HG03457 (cell line): Measurements from ENCODE around the gene GALM.
"Not testable (repeated sequence)": the region's sequence is repeated elsewhere in the genome, so short reads cannot be mapped to it uniquely, and the experiment has no call there.

ENCODE experiments used
- ATAC-seq: cut with Tn5 transposase; IDR thresholded peaks from one replicate; pipeline ENCODE4 v1.9.1; 2021; ENCODE audit warnings: moderate number of reproducible peaks; ENCODE audit not compliant: unreplicated experiment

The GALM gene

GRCh38 chr2:38676681-38677080 is 10.8 kb downstream of the GALM start:
- ATAC-seq = no peak

GRCh38 chr2:38680868-38681267 is 15.0 kb downstream of the GALM start:
- not testable (repeated sequence) for ATAC-seq

GRCh38 chr2:38682008-38682575 is 16.2 kb downstream of the GALM start:
- ATAC-seq = no peak

GRCh38 chr2:38682620-38683019 is 16.7 kb downstream of the GALM start:
- ATAC-seq = not testable (repeated sequence)

DNA sequence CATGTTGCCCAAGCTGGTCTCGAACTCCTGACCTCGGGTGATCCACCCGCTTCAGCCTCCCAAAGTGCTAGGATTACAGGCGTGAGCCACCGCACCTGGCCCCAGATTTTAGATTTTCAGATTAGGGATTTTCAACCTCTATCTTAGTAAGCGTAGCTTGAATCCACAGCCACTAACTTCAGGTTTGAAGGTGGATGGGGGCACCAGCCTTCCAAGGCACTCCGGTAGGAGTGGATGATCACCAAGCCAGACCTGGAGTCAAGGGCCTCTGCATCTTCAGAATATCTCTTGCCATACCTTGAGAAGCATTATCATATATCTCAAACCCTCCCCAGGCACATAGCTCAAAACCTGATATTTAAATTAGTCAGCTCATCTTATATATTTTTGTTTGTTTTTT is 17.9 kb downstream of the GALM start:
- no peak for ATAC-seq

- no peak for ATAC-seq
Observed at GRCh38 chr2:38685116-38685735, 19.3 kb downstream of the GALM start.

- ATAC-seq = no peak
Observed at GRCh38 chr2:38690499-38691420, 24.8 kb downstream of the GALM start.

DNA sequence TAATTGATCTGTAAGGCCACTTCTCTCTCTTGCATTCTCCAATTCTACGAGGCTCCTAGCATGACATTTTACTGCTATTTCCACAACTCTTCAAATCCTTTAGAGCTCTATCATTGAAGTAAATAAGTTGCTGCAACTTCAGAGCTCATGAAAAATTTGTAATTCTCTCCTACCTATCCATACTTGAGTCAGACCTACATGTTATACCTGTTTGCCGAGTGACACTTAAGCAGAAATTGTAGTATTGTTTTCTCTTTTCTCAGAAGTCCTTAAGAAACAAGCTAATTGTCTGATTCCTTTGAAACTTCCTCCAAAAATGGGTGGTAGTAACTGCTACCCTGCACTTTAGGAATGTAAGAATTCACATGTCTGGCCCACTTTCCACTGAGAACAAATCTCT is 26.1 kb downstream of the GALM start:
- ATAC-seq = no peak

DNA sequence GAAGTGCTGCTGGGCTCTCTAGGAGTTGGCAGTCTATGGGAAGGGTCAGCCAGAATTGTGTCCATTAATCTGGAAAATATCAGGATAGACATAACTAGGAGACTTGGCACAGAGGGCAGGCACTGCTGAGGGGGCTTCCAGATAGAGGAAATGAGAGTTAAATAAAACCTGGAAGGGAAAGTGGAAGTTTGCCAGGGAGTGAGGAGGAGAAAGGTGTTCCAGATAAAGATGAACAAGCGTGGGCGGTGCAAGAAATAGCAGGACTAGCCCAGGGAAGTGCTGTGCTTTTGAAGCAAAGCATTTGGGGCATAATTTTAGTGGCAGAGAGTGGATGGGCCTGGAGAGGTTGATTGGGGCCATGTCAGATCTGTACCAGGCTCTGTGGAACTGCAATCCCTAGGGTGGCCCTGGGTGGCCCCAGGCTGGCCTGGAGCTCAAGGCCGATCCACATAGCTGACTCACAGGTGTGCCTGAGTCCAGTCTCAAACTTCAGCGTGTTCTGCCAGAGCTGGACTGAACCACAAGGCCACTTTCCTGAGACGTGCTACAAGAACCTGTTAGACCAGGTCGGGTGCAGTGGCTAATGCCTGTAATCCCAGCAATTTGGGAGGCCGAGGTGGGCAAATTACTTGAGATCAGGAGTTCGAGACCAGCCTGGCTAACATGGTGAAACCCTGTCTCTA is 26.9 kb downstream of the GALM start:
- ATAC-seq = no peak

DNA sequence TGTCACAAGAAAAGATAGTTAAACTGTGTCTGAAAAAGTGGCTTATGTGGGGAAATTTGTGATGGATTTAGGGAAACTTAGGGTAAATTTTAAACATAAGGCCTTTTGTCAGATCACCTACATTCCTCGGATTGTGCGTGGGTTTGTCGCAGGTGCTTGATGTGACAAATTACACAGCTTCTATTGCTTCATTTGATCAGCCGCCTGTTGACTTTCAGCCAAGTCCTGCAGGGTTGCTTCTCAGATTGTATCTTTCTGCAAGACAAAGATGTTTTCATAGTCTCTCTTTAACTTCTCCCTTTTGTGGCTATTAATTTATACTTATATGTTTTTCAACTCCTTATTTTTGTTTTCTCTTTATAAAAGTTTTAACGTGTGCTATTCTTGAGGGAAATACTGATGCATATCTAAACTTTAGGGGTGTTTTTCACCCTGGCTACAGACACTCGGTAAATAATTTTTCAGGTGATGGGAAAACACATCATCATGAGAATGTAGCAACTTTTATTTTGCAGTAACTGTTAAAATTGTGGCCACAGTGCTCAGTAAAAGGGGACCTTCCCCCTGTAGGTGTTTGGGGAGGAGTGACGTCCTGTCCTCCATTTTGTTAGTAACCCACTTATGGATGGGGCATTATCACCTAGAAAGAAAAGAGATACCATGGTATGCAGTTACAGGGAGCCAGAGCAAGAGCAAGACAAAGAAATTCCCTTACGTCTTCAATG is 31.4 kb downstream of the GALM start:
- no peak for ATAC-seq

DNA sequence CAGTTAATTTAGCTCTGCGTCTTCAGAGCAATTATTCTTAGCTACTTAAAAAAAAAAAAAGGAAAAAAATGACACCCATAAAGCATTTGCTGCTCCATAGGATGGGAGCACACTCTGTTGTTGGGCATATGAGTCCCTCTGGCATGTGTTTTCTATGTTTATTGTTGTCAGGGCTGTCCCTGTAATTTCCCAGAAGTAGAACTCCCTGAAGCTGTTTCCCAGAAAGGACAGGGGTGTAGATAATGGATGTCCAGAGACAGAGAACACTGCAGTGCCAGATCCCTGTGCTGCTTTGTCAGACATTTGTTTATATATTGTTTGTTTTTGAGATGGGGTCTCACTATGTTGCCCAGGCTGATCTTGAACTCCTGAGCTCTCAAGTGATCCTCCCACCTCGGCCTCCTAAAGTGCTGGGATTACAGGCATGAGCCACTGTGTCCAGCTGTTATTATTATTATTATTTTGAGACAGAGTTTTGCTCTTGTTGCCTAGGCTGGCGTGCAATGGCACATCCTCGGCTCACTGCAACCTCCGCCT is 32.6 kb downstream of the GALM start:
- no peak for ATAC-seq

DNA sequence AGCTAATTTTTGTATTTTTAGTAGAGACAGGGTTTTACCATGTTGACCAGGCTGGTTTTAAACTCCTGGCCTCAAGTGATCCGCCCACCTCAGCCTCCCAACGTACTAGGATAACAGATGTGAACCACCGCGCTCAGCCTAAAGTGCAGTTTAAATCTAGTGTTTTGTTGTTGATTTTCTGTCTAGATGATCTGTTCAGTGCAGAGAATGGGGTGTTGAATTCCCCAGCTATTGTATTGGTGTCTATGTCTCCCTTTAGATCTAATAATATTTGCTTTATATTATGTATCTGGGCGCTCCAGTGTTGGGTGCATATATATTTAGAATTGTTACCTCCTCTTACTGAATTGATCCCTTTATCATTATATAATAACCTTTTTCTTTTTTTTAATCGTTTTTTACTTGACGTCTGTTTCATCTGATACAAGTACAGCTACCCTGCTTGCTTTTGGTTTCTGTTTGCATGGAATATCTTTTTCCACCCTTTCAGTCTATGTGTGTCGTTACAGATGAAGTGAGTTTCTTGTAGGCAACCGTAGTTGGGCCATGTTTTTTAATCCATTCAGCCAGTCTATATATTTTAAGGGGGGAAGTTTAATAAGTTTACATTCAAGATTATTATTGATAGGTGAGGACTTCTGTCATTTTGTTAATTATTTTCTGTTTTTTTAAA is 34.3 kb downstream of the GALM start:
- no peak for ATAC-seq

GRCh38 chr2:38700881-38701458 is 35.1 kb downstream of the GALM start:
- no peak for ATAC-seq

- ATAC-seq = no peak
Observed at GRCh38 chr2:38701542-38701941, 35.6 kb downstream of the GALM start.

DNA sequence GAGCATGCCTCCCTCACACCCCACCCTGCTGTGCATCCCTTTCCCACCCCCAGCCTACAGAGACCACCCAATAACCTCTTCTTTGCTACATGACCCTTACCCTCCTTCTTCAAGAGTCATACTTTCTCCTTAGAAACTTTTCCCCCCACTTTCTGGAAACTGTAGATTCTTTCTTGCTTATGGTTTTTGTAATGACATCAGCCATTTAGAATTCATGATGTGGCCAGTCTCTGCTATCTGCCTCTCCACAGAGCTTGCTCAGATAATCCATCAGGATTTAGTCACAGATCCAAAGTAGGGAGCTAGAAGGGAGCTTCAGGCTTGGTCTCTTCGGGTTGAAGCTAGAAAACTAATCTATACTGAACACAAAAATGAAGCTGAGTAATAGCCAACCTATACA is 36.5 kb downstream of the GALM start:
- no peak for ATAC-seq

DNA sequence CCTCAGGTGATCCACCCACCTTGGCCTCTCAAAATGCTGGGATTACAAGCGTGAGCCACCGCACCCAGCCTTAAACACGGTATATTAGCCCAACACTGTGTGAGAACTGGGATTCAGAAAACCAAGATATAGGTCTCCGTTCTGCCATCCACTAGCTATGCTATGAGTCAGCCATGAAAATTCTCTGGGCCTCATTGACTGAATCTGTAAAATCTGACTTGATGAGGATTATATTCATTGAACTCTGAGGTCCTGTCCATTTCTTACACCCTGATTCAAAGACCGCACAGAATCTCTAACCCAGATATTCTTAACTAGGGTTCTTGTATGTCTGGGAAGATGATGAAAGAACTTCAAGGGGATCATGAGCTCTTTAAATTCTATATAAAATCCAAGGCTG is 37.4 kb downstream of the GALM start:
- ATAC-seq = not testable (repeated sequence)

- no peak for ATAC-seq
Observed at GRCh38 chr2:38704664-38705063, 38.8 kb downstream of the GALM start.

DNA sequence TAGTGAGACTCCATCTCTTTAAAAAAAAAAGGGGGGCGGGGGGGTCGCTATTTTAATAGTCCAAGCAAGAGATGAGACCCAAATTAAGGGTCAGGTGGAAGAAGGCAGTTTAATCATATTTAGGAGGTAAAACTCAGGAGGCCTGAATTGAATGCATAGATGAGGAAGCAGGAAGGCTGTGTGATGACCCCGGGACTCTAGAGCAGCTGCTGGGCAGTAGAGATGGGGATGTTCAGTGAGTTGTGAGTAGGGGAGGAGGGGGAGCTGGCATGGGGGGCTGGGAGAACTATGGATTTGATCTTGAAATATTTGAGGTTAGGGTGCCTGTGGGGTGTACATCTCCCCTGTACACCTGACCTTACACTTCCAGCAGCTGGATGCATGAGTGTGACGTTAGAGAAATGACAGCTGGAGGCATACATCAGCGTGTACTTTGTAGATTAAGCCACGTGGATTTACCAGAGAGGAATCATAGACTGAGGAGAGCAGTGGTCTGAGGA is 41.0 kb downstream of the GALM start:
- no peak for ATAC-seq

DNA sequence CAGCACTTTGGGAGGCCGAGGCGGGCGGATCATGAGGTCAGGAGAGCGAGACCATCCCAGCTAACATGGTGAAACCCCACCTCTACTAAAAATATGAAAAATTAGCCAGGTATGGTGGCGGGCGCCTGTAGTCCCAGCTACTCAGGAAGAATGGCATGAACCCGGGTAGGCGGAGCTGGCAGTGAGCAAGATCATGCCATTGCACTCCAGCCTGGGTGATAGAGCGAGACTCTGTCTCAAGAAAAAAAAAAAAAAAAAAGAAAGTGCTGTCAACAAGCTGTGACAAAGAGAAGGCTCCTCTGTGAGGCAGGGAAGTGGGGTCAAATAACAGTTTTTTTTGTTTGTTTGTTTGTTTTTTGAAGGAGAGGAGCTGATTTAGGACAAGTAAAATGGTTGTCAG is 42.6 kb downstream of the GALM start:
- ATAC-seq = not testable (repeated sequence)
